A172 (cell line): ENCODE results near the gene CXCR3. TPM values are rescaled to one million over a fixed set of nuclear protein-coding genes. Genes with fewer than 3 reads are reported as not detected.
"Not testable (repeated sequence)": the region's sequence is repeated elsewhere in the genome, so short reads cannot be mapped to it uniquely, and the experiment has no call there.

Experiments used
- DNase-seq: peaks from one replicate; pipeline ENCODE4 v3.0.0-alpha.2; 2015; ENCODE audit warnings: low spot score
- total RNA-seq: library from RNA; depleted of rRNA; stranded (reverse); fragments of >200 nt; shearing (Covaris generic); gene quantifications from 2 replicates; pipeline ENCODE4 v1.2.3, GENCODE V29; 2014; rRNA removed

CXCR3 gene
- total RNA-seq: not detected in 2 replicates

DNA sequence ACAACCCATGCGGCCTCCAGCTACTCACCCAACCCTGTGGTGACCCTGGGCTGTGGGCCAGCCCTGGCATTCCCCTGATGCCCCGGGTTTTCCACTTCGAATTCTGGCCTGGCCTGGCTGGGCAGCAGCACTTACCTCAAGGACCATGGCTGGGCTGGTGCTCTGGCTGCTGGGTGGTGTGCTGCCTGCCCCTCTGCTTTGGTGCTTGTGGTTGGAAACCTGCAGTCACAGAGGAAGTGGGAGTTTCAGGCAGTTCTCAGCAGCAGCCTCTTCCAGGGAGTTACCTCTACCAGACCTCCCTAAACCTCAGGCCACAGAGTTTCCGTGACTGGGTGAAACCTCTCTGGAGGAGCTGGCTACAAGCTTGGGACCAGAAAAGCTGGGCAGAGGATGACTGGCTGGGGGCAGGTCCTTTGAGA, at the start of gene CXCR3:
Gene CXCR3, minus strand, starts transcription at position 209 of the 419 bp plus-strand sequence. Its CDS starts 62 bp downstream, at position 147.
- no peak for DNase-seq

GRCh38 chrX:71667328-71668247, 49.3 kb upstream of the CXCR3 start, which contains the start of gene LOC101059915:
Gene LOC101059915, plus strand, starts transcription at chrX:71667546.
- no peak for DNase-seq

GRCh38 chrX:71666240-71667223, 48.2 kb upstream of the CXCR3 start:
- no peak for DNase-seq

GRCh38 chrX:71665747-71666146, 47.4 kb upstream of the CXCR3 start:
- DNase-seq: no peak

DNA sequence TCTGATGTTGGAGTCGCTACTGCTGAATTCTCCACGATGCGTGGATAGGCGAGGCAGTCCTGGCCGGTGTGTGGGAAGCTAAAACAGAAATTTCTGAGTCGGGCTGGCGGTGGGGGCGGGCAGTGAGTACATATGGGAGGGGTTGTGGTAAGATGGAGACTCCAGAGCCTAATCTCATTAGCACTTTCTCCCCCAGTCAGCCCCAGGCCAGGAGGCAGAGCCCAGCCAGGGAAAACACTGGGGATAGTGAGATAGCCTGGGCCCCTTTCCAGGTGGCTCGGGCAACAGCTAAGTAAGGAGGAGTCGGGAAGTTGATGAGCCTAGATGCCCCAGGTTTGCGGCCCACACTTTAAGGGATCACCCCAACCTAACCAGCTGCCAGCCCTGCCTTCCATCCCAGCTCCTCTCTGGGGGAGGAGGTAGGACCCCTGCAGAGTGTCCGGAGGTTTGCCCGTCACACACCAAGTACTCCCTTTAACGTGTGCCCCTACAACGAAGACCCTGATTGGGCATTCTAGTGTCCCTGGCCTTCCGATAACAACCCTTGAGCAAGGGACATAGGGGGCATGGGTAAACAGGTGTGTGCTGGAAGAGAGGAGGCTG, 46.7 kb upstream of the CXCR3 start:
- no peak for DNase-seq

- DNase-seq: peak; percentile 29
Measured at GRCh38 chrX:71664202-71664601, 45.9 kb upstream of the CXCR3 start.

GRCh38 chrX:71663238-71663637, 44.9 kb upstream of the CXCR3 start:
- DNase-seq: not testable (repeated sequence)

DNA sequence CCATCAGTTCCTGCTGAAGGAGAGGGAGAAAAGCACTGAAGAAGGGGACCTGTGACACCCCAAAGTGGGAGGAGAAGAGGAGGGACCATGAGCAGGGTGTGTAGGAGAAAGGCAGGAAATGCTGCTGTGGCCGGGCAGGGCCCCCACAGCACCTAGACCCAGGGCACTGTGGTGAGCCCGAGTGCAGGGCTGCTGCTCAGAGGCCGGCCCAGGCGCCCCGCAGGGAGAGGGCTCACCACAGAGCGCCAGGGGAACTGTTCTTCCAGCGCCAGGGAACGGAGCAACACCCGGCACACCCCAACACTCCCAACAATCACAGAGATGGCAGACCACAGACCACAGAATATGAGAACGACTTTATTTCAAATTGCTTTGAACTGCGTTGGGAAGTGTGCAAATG, 44.3 kb upstream of the CXCR3 start:
- not testable (repeated sequence) for DNase-seq

DNA sequence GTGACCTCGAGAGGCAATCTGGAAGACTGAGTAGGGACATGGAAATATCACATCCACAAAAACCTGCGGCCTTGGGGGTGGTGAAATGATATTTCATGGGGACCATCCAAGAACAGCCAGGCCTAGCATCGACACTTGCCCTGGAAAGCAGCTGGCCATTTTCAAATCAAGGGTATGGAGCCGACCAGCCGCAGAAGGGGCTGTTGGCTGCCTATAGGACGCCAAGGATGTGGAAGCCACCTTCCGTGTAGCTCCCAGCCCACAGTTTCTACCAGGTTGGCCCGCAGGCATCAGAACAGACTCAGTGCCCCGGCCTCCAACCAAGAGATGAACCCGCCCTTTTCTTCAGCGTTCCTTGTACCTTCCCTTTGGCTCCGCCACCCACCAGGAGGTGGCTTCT, 43.6 kb upstream of the CXCR3 start:
- no peak for DNase-seq

GRCh38 chrX:71660562-71661416, 42.5 kb upstream of the CXCR3 start:
- no peak for DNase-seq

GRCh38 chrX:71659959-71660358, 41.6 kb upstream of the CXCR3 start:
- no peak for DNase-seq

DNA sequence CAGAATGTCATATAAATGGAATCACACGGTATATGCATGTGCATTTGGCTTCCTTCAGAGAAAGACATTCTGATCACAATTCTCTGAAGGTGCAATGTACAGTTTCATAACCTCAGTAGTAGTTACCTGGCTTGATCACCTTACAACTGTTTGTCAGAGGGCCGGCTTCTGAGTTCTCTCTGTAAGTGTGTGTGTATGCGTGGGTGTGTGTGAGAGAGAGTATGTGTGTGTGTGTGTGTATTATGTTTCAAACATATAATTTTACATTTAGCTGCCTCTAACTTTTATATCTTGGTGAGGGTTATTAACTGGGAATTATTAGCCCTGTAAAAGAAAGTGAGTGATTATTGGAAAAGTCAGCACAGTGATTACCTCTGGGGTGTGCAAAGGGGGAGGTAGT, 41.0 kb upstream of the CXCR3 start:
- DNase-seq: no peak

DNA sequence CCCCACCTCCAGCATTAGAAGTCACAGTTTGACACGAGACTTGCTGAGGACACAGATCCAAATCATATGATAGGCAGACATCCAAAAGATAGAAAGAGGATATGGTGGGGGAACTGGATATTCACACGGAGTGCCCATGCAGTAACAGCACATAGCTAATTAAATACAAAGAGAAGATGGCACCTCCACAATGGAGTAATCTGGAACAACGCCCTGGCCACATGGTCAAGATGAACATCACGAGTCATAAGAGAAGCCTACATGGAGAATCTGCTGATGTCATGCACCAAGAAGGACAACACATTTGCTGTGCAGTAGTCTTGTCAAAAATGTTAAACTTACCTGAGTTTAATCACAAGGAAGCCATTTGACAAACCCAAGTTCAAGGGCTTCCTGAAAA, 39.0 kb upstream of the CXCR3 start:
- no peak for DNase-seq

DNA sequence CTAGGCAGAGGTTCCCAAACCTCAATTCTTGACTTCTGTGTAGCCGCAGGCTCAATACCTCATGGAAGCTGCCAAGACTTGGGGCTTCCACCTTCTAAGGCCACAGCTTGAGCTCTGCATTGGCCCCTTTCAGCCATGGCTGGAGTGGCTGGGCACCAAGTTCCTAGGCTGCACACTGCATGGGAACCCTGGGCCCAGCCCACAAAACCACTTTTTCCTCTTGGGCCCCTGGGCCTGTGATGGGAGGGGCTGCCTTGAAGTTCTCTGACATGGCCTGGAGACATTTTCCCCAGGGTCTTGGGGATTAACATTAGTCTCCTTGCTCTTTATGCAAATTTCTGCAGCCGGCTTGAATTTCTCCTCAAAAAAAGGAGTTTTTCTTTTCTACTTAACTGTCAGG, 35.0 kb upstream of the CXCR3 start:
- no peak for DNase-seq

- DNase-seq: peak; percentile 54
Measured at GRCh38 chrX:71652405-71652804, 34.1 kb upstream of the CXCR3 start.

GRCh38 chrX:71650333-71650969, 32.1 kb upstream of the CXCR3 start:
- no peak for DNase-seq

DNA sequence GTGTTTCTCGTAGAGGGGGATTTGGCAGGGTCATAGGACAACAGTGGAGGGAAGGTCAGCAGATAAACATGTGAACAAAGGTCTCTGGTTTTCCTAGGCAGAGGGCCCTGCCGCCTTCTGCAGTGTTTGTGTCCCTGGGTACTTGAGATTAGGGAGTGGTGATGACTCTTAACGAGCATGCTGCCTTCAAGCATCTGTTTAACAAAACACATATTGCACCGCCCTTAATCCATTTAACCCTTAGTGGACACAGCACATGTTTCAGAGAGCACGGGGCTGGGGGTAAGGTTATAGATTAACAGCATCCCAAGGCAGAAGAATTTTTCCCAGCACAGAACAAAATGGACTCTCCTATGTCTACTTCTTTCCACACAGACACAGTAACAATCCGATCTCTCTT, 26.1 kb upstream of the CXCR3 start:
- not testable (repeated sequence) for DNase-seq

DNA sequence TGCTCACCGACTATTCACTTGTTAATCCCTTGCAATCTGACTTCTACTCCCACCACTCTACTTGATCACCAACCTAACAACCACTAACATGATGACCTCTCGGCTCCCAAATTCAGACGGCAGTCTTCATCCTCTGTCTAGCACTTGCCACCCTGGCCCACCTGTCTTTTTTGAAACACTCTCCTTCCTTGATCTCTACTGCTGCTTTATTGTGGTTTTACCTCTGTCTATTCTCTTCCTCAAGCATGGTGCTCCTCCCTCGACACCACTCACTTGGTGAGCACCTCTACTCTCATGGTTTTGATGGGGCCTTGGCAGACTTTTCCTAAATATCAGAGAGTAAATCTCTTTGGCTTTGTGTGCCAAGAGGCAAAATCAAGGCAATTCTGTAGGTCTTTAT, 21.7 kb upstream of the CXCR3 start:
- DNase-seq: no peak

GRCh38 chrX:71638409-71638808, 20.1 kb upstream of the CXCR3 start:
- DNase-seq: no peak

- DNase-seq: peak; percentile 25
Measured at GRCh38 chrX:71637848-71638247, 19.5 kb upstream of the CXCR3 start.
